HCT116 (cell line): Measurements from ENCODE around the gene TELO2.

ENCODE experiments used
- CTCF ChIP-seq, 3 experiments: fragments of 200-600 bp in 1 of 3; sonication (generic) in 1 of 3; IDR thresholded peaks in 2 of 3; conservative IDR thresholded peaks in 1 of 3; 2 replicates each; pipeline ENCODE4 v1.5.1; 2012 to 2017; ENCODE audit warnings: low read depth in 2 of 3, low read length in 2 of 3, antibody characterized with exemption in 1 of 3, borderline replicate concordance in 1 of 3, control low read depth in 1 of 3, mild to moderate bottlenecking in 1 of 3, mixed read lengths in 1 of 3, mixed run types in 1 of 3, moderate library complexity in 1 of 3; ENCODE audit not compliant: insufficient read depth in 1 of 3
- ZNF274 ChIP-seq: fragments of 200-500 bp; sonication (Bioruptor generic); IDR thresholded peaks from 2 replicates; pipeline ENCODE4 v1.6.1; 2014; ENCODE audit warnings: mild to moderate bottlenecking, low read depth, low read length, inconsistent platforms

- TF ChIP-seq ZNF274 (no peak), CTCF (IDR thresholded peaks at IDR 0.05 in 2 of 3, conservative IDR thresholded peaks at IDR 0.05 in 1 of 3; ENCODE audit: borderline replicate concordance in 1 of 3, insufficient read depth in 1 of 3, low read depth in 2 of 3, low read length in 2 of 3) (no peak)
Measured at GRCh38 chr16:1456951-1457350, 36.2 kb upstream of the TELO2 start.
